WTC11 (cell line): ENCODE measurements around the gene PRKN.

Experiments used
- CREB1 ChIP-seq: sonication (generic); formaldehyde crosslinking; IDR thresholded peaks from 2 replicates; pipeline ENCODE4 v1.8.0; 2023; ENCODE audit warnings: mild to moderate bottlenecking, missing genetic modification reagents
- TF ChIP-seq, protein P1 (sequence below): fragments of 200-600 bp; IDR thresholded peaks from 2 replicates; pipeline ENCODE4 v1.8.0; 2022; ENCODE audit warnings: antibody characterized with exemption
- TF ChIP-seq, protein P2 (sequence below): fragments of 250-450 bp; sonication (Bioruptor Pico); conservative IDR thresholded peaks from 2 replicates; pipeline ENCODE4 v1.9.0; 2021; ENCODE audit warnings: mild to moderate bottlenecking
- TF ChIP-seq, protein P3 (sequence below): sonication (generic); formaldehyde crosslinking; IDR thresholded peaks from 2 replicates; pipeline ENCODE4 v1.8.1; 2022; ENCODE audit warnings: mild to moderate bottlenecking, moderate library complexity, missing genetic modification reagents

DNA sequence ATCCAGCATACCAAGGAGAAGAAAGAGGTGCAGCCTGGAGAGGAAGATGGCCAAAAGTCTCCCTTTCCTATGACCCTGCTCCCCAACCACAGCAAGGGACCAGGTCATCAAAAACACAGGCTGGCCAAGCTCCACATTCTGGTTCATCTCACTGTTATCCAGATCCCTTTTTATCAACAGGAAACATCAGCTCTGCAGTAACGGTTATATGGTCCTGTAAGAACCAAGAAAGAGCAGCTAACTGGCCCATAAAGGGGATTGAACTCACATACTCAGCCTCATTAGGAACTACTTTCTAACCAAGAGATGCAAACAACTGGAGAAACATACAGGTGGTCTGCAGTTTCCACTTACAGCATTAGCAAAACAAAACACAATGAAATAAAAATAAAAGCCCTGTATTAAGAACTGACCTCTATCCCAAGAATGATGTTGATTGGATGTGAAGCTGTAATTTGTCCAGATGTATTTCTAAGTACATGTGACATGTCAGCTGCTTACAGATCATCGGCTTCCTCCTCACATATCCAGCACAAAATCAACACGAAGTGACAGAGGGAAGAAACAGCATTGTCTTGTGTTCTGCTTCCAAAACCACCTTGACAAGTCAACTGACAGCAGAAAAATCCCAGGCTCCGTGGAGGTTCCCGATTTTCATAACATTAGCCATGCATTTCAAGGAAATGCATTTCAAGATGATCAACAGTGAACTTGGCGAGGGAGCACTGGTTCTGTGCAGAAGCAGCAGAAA lies 896.5 kb downstream of the PRKN start:
- TF ChIP-seq, protein P1, sequence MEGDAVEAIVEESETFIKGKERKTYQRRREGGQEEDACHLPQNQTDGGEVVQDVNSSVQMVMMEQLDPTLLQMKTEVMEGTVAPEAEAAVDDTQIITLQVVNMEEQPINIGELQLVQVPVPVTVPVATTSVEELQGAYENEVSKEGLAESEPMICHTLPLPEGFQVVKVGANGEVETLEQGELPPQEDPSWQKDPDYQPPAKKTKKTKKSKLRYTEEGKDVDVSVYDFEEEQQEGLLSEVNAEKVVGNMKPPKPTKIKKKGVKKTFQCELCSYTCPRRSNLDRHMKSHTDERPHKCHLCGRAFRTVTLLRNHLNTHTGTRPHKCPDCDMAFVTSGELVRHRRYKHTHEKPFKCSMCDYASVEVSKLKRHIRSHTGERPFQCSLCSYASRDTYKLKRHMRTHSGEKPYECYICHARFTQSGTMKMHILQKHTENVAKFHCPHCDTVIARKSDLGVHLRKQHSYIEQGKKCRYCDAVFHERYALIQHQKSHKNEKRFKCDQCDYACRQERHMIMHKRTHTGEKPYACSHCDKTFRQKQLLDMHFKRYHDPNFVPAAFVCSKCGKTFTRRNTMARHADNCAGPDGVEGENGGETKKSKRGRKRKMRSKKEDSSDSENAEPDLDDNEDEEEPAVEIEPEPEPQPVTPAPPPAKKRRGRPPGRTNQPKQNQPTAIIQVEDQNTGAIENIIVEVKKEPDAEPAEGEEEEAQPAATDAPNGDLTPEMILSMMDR = no peak
- TF ChIP-seq, protein P2, sequence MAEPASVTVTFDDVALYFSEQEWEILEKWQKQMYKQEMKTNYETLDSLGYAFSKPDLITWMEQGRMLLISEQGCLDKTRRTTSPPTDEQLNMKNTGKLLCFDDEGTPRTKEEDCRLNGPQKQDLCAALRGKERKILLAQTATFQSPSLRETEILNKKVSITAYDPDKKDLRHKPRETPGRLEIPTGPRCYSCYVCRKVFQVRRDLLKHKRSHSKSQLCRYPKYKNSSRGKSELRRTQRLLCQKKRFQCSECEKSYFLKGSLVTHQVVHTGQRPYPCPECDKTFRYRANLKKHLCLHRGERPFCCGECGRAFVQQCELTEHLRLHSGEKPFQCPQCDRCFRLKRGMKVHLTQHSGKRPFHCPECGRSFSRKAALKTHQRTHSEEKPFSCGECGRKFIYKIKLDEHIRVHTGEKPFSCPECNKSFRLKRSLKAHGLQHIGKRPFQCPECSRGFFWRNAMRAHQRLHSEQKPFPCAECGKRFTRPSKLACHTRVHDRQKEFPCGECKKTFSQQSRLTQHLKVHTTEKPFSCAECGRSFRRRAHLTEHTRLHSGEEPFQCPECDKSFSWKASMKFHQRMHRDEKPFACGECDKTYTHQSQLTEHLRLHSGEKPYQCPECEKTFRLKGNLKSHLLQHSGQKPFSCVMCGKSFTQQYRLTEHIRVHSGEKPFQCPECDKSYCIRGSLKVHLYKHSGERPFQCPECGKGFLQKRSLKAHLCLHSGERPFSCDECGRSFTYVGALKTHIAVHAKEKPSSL (CRISPR knock-in tag) = no peak
- TF ChIP-seq, protein P3, sequence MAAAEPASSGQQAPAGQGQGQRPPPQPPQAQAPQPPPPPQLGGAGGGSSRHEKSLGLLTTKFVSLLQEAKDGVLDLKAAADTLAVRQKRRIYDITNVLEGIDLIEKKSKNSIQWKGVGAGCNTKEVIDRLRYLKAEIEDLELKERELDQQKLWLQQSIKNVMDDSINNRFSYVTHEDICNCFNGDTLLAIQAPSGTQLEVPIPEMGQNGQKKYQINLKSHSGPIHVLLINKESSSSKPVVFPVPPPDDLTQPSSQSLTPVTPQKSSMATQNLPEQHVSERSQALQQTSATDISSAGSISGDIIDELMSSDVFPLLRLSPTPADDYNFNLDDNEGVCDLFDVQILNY = no peak
- no peak for TF ChIP-seq CREB1 (CRISPR knock-in tag)
